Left renal pelvis (tissue), 4 donors: ENCODE measurements around the gene FGF14. TPM values are rescaled to one million over a fixed set of nuclear protein-coding genes. Genes with fewer than 3 reads are reported as not detected.
"Not testable (repeated sequence)": the region's sequence is repeated elsewhere in the genome, so short reads cannot be mapped to it uniquely, and the experiment has no call there.

ENCODE experiments used
- DNase-seq, 4 donors: peaks; one replicate each; pipeline ENCODE4 v3.0.0-alpha.2; 2013; ENCODE audit warnings: low read depth in 4 of 4, low spot score in 3 of 4
- polyA plus RNA-seq, 4 donors: library from polyadenylated mRNA; unstranded; fragments of 120-200 nt; gene quantifications; one replicate each; pipeline ENCODE4 v1.2.1, GENCODE V29; 2013; ENCODE audit not compliant: insufficient read length in 4 of 4

FGF14 gene
- polyA plus RNA-seq, 4 donors: 0.91 to 1.7 (median 1.3) TPM

- no peak for DNase-seq
These were observed 260.0 kb downstream of the FGF14 start for GRCh38 chr13:102141625-102142472.

- DNase-seq: no peak
These were observed 262.2 kb downstream of the FGF14 start for GRCh38 chr13:102139626-102140025.

GRCh38 chr13:102138635-102139190 is 263.1 kb downstream of the FGF14 start:
- no peak for DNase-seq

- DNase-seq: not testable (repeated sequence)
These were observed 263.9 kb downstream of the FGF14 start for GRCh38 chr13:102137904-102138303.

GRCh38 chr13:102136735-102137296 is 265.0 kb downstream of the FGF14 start:
- DNase-seq: no peak

GRCh38 chr13:102132777-102133295 is 269.0 kb downstream of the FGF14 start:
- no peak for DNase-seq

GRCh38 chr13:102131246-102131645 is 270.6 kb downstream of the FGF14 start:
- DNase-seq: no peak

GRCh38 chr13:102128216-102128810 is 273.5 kb downstream of the FGF14 start:
- no peak for DNase-seq

GRCh38 chr13:102127153-102127552 is 274.7 kb downstream of the FGF14 start:
- DNase-seq: no peak

- no peak for DNase-seq
These were observed 279.7 kb downstream of the FGF14 start for GRCh38 chr13:102122147-102122546.

GRCh38 chr13:102117175-102117831 is 284.5 kb downstream of the FGF14 start:
- no peak for DNase-seq

- DNase-seq: no peak
These were observed 298.4 kb downstream of the FGF14 start for GRCh38 chr13:102103469-102103868.

- no peak for DNase-seq
These were observed 301.6 kb downstream of the FGF14 start for GRCh38 chr13:102100234-102100633.

- no peak for DNase-seq
These were observed 304.1 kb downstream of the FGF14 start for GRCh38 chr13:102097708-102098107.

- not testable (repeated sequence) for DNase-seq
These were observed 308.6 kb downstream of the FGF14 start for GRCh38 chr13:102093288-102093687.

- no peak for DNase-seq
These were observed 310.6 kb downstream of the FGF14 start for GRCh38 chr13:102091231-102091630.

GRCh38 chr13:102090532-102090931 is 311.3 kb downstream of the FGF14 start:
- DNase-seq: no peak

GRCh38 chr13:102089722-102090121 is 312.1 kb downstream of the FGF14 start:
- no peak for DNase-seq

GRCh38 chr13:102089177-102089576 is 312.7 kb downstream of the FGF14 start:
- DNase-seq: no peak

- DNase-seq: no peak
These were observed 328.6 kb downstream of the FGF14 start for GRCh38 chr13:102073251-102073650.

- DNase-seq: no peak
These were observed 330.1 kb downstream of the FGF14 start for GRCh38 chr13:102071711-102072110.
